GM10847 (cell line): ENCODE measurements around the gene ANKRD40.

Experiments used
- POLR2A ChIP-seq: IDR thresholded peaks from 2 replicates; pipeline ENCODE4 v1.6.1; 2011; ENCODE audit not compliant: insufficient read length; ENCODE audit errors: extremely low read depth

Gene ANKRD40

GRCh38 chr17:50707289-50708049 is at the start of gene ANKRD40:
TSS of gene ANKRD40 (minus strand) at chr17:50707914. CDS start at chr17:50707654, 260 bp downstream.
- peak; percentile 50 for TF ChIP-seq POLR2A

GRCh38 chr17:50754521-50754920 is 46.8 kb upstream of the ANKRD40 start:
- TF ChIP-seq POLR2A: no peak

- TF ChIP-seq POLR2A: no peak
These were observed 41.5 kb upstream of the ANKRD40 start for GRCh38 chr17:50749245-50749644.

GRCh38 chr17:50745631-50746030 is 37.9 kb upstream of the ANKRD40 start:
- no peak for TF ChIP-seq POLR2A

- TF ChIP-seq POLR2A: no peak
These were observed 31.4 kb upstream of the ANKRD40 start for GRCh38 chr17:50739098-50739497.

GRCh38 chr17:50737118-50737698 is 29.5 kb upstream of the ANKRD40 start:
- TF ChIP-seq POLR2A: no peak

GRCh38 chr17:50735287-50735686 is 27.6 kb upstream of the ANKRD40 start:
- no peak for TF ChIP-seq POLR2A

- no peak for TF ChIP-seq POLR2A
These were observed 24.1 kb upstream of the ANKRD40 start for GRCh38 chr17:50731575-50732460.

GRCh38 chr17:50728881-50729765 is 21.4 kb upstream of the ANKRD40 start:
- TF ChIP-seq POLR2A: no peak

GRCh38 chr17:50728112-50728429 is 20.4 kb upstream of the ANKRD40 start:
- no peak for TF ChIP-seq POLR2A

- no peak for TF ChIP-seq POLR2A
These were observed 18.3 kb upstream of the ANKRD40 start for GRCh38 chr17:50725769-50726655.

GRCh38 chr17:50722746-50723145 is 15.0 kb upstream of the ANKRD40 start:
- TF ChIP-seq POLR2A: no peak

GRCh38 chr17:50721194-50722010 is 13.7 kb upstream of the ANKRD40 start:
- no peak for TF ChIP-seq POLR2A
